Measurements from ENCODE around the gene AGBL3. TPM values are rescaled to one million over a fixed set of nuclear protein-coding genes. Genes with fewer than 3 reads are reported as not detected.

The AGBL3 gene
- total and polyA plus RNA-seq, 3 donors from 2014 or later = 10.0 to 21.6 (median 13.9) TPM

DNA sequence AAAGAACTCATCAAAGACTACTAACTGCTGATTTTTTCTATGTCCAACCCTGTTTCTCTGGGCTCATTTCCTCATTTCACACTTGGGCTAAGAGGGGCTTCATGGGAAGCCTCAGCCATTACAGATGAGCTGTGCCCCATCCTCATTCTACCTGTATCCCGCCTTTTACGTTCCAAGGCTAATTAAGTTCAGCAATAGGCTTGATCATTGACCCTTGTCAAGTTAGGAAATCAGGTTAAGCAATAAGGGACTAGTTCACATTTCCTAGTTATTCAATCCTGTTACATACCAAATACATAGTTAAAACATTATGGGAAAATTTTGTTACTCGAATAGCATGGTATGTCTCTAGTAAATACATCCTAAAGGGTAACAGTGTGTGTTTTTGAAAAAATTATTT lies 29.3 kb upstream of the AGBL3 start:
- TF ChIP-seq POLR2A (IDR thresholded peaks at IDR 0.05) = no peak
- TF ChIP-seq, protein P1, sequence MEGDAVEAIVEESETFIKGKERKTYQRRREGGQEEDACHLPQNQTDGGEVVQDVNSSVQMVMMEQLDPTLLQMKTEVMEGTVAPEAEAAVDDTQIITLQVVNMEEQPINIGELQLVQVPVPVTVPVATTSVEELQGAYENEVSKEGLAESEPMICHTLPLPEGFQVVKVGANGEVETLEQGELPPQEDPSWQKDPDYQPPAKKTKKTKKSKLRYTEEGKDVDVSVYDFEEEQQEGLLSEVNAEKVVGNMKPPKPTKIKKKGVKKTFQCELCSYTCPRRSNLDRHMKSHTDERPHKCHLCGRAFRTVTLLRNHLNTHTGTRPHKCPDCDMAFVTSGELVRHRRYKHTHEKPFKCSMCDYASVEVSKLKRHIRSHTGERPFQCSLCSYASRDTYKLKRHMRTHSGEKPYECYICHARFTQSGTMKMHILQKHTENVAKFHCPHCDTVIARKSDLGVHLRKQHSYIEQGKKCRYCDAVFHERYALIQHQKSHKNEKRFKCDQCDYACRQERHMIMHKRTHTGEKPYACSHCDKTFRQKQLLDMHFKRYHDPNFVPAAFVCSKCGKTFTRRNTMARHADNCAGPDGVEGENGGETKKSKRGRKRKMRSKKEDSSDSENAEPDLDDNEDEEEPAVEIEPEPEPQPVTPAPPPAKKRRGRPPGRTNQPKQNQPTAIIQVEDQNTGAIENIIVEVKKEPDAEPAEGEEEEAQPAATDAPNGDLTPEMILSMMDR (IDR thresholded peaks at IDR 0.05) = no peak
- Histone ChIP-seq H3K27ac (no peak overlapping the region), H3K4me1 (no peaks in the 10 kb centered on the region), H3K36me3 (ENCODE audit: low read depth, missing control alignments) (no peaks in the 10 kb centered on the region), H3K27me3 (no peaks in the 10 kb centered on the region), H3K4me3 (no peak overlapping the region), H3K9me3 (no peaks in the 10 kb centered on the region)
- WGBS, 2 donors = 92 to 95% methylated on average over 3 of the region's 3 CpGs
- no peak for DNase-seq
- intact Hi-C loops (cut with DNase I; ENCODE audit: low total_unique reads) = loop anchor here (10.0 kb wide), 1 partner anchor 272 kb away; no protein-coding TSS in a partner anchor

DNA sequence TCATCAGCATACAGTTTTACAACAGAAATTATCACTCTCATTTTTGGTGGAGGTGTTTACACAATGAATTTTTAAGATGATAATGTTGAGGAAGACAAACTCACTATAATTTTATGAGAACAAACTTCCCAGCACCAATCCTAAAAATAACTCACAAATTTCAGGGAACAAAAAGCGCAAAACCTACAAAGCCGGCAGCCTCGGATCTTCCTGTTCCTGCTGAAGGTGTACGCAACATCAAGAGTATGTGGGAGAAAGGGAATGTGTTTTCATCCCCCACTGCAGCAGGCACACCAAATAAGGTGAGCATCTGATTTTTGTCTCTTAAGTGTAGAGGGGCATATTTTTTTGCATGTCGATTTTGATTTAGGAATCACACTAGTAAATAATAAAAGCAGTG lies 26.5 kb upstream of the AGBL3 start:
- Histone ChIP-seq H3K4me3 (no peak overlapping the region), H3K27me3 (no peaks in the 10 kb centered on the region), H3K9me3 (no peaks in the 10 kb centered on the region), H3K36me3 (ENCODE audit: low read depth, missing control alignments) (no peaks in the 10 kb centered on the region), H3K4me1 (no peaks in the 10 kb centered on the region), H3K27ac (no peak overlapping the region)
- intact Hi-C loops (cut with DNase I; ENCODE audit: low total_unique reads) = loop anchor here (10.0 kb wide), 1 partner anchor 275 kb away; no protein-coding TSS in a partner anchor
- DNase-seq = no peak
- 78 to 79% methylated on average over 5 of the region's 5 CpGs for WGBS, 2 donors
- TF ChIP-seq, protein P1 (IDR thresholded peaks at IDR 0.05) = no peak
- no peak for TF ChIP-seq POLR2A (IDR thresholded peaks at IDR 0.05)

GRCh38 chr7:134962270-134962780 lies 24.0 kb upstream of the AGBL3 start:
- Histone ChIP-seq H3K27ac (peak overlapping the region; percentile 4 to 25), H3K9me3 (no peaks in the 10 kb centered on the region), H3K27me3 (no peaks in the 10 kb centered on the region), H3K36me3 (ENCODE audit: low read depth, missing control alignments) (no peaks in the 10 kb centered on the region), H3K4me3 (no peak overlapping the region), H3K4me1 (no peaks in the 10 kb centered on the region)
- DNase-seq = no peak
- intact Hi-C loops (cut with DNase I; ENCODE audit: low total_unique reads) = no loop called here
- TF ChIP-seq, protein P1 (IDR thresholded peaks at IDR 0.05) = no peak
- no peak for TF ChIP-seq POLR2A (IDR thresholded peaks at IDR 0.05)

GRCh38 chr7:134963036-134963435 lies 23.3 kb upstream of the AGBL3 start:
- no peaks in the 10 kb centered on the region for H3K9me3 ChIP-seq
- no peak for DNase-seq
- H3K36me3 ChIP-seq (ENCODE audit: low read depth, missing control alignments) = no peaks in the 10 kb centered on the region
- peak overlapping the region in 1 of 2 donors; percentile 25 for H3K27ac ChIP-seq
- H3K4me3 ChIP-seq = no peak overlapping the region
- H3K27me3 ChIP-seq = no peaks in the 10 kb centered on the region
- intact Hi-C loops (cut with DNase I; ENCODE audit: low total_unique reads) = no loop called here
- no peak for TF ChIP-seq POLR2A (IDR thresholded peaks at IDR 0.05)
- TF ChIP-seq, protein P1 (IDR thresholded peaks at IDR 0.05) = no peak
- 50 to 61% methylated on average over 4 of the region's 4 CpGs for WGBS, 2 donors
- H3K4me1 ChIP-seq = no peaks in the 10 kb centered on the region

- Histone ChIP-seq H3K27ac (no peak overlapping the region), H3K4me3 (no peak overlapping the region), H3K9me3 (no peaks in the 10 kb centered on the region), H3K27me3 (no peaks in the 10 kb centered on the region), H3K36me3 (ENCODE audit: low read depth, missing control alignments) (no peaks in the 10 kb centered on the region), H3K4me1 (no peaks in the 10 kb centered on the region)
- TF ChIP-seq POLR2A (IDR thresholded peaks at IDR 0.05) = no peak
- TF ChIP-seq, protein P1 (IDR thresholded peaks at IDR 0.05) = no peak
- intact Hi-C loops (cut with DNase I; ENCODE audit: low total_unique reads) = no loop called here
- 88 to 90% methylated on average over 3 of the region's 3 CpGs for WGBS, 2 donors
- no peak for DNase-seq
Measured at GRCh38 chr7:134966691-134967090, 19.6 kb upstream of the AGBL3 start.
